SK-MEL-5 (cell line): ENCODE data around the gene LAIR1. TPM values are rescaled to one million over a fixed set of nuclear protein-coding genes. Genes with fewer than 3 reads are reported as not detected.
"Not testable (repeated sequence)": the region's sequence is repeated elsewhere in the genome, so short reads cannot be mapped to it uniquely, and the experiment has no call there.

Experiments used
- DNase-seq: peaks from one replicate; pipeline ENCODE4 v3.0.0-alpha.2; 2016; ENCODE audit warnings: low read depth, low spot score
- in situ Hi-C: cut with HindIII; loops from 2 replicates; pipeline ENCODE4 v1.10.0; 2016; ENCODE audit warnings: low sequenced_read_pairs, high pct_unique_total_duplicates, low pct_unique_long_range_greater_than_20kb
- total RNA-seq: library from RNA; depleted of rRNA; stranded (reverse); fragments of >200 nt; shearing (Covaris generic); gene quantifications from 2 replicates; pipeline ENCODE4 v1.2.3, GENCODE V29; 2014

The LAIR1 gene
- total RNA-seq, 1 experiment from 2014 or later = not detected

DNA sequence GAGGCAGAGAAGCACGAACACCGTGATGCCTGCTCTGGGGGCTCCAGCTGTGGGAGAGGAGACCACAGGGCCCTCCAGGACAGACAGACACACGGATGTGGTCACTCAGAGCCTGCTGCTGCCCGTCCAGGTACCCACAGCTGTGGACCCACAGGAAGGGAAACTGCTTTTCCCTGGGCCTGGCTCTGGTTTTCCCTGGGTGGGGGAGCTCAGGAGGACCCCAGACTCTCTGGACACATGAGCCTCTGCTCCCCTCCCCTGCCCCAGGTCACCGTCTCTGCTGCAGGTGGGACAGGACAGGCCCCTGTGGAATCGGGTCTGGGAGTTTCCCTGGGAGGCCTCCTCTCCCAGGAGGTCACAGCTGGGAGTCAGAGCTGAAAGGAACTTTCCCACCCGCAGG lies 33.1 kb downstream of the LAIR1 start:
- in situ Hi-C loops = no loop called here
- no peak for DNase-seq

DNA sequence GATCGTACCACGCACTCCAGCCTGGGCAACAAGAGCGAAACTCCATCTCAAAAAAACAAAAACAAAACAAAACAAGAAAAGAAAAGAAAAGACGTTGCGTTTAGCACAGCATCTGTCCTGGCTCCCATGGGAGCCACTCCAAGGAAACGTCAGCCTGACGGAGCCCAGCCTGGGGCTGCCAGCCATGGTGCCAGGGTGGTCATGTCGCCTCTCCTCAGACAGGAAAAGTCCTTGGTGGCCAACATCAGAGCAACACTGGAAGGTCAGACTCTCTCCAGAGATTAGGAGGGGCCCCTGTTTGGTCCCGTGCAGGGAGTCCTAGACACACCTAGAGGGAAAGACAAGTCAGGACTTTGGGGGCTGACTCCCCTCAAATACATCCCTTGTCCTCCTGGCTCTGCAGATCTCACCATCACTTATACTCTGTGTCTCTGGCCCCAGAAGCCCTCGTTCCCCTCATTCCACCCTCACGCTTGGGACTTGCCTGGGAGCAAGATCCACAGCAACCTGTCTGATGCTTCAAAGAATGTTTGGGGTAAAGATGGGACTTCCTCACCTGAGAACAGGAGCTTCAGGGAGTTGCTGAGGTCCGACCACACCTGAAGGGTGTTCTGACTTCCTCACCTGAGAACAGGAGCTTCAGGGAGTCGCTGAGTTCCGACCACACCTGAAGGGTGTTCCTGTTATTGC lies 35.1 kb downstream of the LAIR1 start:
- no peak for DNase-seq
- in situ Hi-C loops = no loop called here

DNA sequence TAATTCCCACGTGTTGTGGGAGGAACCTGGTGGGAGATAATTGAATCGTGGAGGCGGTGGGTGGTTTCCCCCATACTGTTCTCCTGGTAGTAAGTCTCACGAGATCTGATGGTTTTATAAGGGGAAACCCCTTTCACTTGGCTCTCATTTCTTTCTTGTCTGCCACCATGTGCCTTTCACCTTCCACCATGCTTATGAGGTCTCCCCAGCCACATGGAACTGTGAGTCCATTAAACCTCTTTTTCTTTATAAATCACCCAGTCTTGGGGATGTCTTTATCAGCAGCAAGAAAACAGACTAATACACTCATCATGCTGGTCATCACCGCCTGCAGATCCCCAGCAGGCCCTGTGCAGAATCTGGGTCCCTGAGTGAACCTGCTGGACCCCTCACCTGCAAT lies 36.0 kb downstream of the LAIR1 start:
- in situ Hi-C loops, DNase-seq: not testable (repeated sequence)

DNA sequence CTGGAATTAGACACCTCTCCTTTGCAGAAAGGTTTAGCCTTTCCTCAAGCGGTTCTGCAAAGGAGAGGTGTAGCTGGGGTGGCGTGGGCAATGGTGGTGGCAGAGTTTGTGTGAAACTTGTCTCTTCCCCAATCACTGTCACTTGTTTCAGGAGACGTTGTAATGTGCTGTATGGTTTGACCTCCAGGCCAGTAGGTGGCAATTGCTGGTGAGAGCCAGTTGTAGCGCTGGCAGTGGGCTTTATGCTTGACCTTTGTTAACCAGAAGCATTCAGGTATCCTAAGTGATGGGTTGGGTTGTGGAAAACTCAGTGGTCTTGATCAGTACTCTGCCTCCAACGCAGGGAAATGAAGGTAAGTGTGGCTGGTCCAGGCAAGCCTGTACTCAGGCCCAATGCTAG lies 39.1 kb downstream of the LAIR1 start:
- no peak for DNase-seq
- in situ Hi-C loops = no loop called here

DNA sequence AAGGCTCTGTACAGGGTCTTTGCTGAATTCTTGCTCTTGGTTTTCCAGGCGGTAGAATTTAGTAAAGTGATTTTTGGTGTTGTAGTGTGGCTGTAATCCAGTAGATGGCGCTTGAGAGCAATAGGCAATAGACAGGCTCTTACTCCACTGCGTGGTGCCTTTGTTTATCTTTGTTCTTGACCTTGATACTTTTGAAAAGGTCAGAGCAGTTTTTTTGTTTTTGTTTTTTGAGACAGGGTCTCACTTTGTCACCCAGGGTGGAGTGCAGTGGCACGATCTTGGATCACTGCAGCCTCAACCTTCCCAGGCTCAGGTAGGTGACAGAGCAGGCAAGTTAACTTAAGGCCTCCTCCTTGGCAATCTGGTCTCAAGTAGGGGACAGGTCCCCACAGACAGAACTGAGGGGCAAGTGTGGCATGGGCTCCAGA lies 39.5 kb downstream of the LAIR1 start:
- in situ Hi-C loops = no loop called here
- peak; percentile 58 for DNase-seq

DNA sequence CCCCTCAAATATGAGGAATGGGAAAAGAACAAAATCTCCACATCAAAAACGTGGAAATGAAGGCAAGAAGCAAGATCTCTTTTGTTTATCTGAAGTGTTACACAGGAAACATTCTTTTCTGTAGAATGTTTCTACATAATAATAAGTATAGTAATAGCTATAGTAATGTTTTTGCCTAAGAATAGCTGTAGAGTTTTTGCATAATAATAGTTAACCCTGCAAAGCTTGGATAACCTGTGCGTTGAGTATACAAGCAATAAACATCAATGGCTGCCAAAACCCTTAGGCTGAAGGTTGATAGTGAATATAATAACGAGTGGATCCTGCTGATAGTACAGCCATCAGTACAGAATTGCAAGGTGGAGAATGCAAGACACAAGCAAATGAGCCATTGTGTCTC lies 40.7 kb downstream of the LAIR1 start:
- DNase-seq = no peak
- in situ Hi-C loops = no loop called here

DNA sequence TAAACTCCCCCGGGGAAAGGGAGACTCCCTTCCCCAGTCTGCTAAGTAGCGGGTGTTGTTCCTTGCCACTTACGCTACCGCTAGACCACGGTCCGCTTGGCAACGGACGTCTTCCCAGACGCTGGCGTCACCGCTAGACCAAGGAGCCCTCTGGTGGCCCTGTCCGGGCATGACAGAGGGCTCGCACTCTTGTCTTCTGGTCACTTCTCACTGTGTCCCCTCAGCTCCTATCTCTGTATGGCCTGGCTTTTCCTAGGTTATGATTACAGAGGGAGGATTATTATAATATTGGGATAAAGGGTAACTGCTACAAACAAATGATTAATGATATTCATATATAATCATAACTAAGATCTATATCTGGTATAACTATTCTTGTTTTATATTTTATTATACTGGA lies 41.8 kb downstream of the LAIR1 start:
- in situ Hi-C loops = not testable (repeated sequence)

DNA sequence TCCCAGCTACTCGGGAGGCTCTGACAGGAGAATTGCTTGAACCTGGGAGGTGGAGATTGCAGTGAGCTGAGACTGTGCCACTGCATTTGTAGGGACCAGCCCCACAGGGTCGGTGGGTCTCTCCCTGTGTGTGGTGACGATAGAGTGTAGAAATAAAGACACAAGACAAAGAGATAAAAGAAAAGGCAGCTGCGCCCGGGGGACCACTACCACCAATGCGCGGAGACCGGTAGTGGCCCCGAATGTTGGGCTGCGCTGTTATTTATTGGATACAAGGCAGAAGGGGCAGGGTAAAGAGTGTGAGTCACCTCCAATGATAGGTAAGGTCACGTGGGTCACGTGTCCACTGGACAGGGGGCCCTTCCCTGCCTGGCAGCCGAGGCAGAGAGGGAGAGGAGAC lies 42.4 kb downstream of the LAIR1 start:
- in situ Hi-C loops, DNase-seq: not testable (repeated sequence)

More for the DNA sequence above, 41.8 kb downstream of the LAIR1 start:
- not testable (repeated sequence) for DNase-seq

DNA sequence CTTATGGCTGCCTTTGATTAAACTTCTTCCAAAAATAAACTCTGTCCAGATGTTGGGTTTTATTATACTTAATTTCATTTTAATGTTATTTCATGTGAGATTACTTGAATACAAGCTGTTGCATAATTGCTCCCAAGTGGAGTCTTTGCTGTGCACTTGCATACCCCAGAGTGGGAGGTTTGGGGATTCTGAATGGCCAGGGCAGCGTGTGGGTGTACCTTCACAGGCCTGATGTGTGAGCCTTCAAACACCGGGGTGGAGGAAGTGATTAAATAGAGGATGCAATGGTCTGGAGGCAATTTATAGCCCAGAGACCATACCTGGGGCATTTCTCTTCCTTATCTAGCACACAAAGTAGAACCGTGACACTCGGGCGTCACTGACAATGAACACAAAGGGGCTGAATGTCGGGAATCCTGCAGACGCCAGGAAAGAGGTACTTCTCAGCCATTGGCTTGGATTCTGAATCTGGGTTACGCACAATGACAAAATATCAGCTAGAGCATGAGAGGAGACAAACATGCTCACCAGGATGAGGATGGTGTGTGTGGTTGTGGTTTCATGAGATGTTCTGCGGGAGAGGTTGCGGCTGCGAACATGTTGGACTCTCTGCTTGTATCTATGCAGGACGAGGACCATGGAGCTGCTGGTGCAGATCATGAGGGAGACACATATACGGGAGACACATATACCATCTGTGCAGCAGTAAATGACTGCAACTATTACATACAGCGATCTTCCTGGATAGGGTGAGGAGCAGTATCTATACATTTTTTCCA lies 44.6 kb downstream of the LAIR1 start:
- in situ Hi-C loops = no loop called here
- no peak for DNase-seq

DNA sequence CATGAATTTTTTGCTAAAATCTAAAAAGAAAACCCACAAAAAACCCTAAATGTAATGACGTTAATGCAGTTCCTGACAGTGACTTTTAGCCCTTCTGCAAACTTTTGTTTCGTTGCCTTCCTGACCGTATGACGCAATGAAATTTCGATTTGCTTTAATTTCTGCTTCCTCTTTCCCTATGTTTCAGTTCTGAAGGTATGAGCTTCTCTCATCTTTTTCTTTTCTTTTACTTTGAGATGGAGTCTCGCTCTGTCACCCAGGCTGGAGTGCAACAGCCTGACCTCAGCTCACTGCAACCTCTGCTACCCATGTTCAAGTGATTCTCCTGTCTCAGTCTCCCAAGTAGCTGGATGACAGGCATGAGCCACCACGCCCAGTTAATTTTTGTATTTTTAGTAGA lies 45.7 kb downstream of the LAIR1 start:
- in situ Hi-C loops = no loop called here

DNA sequence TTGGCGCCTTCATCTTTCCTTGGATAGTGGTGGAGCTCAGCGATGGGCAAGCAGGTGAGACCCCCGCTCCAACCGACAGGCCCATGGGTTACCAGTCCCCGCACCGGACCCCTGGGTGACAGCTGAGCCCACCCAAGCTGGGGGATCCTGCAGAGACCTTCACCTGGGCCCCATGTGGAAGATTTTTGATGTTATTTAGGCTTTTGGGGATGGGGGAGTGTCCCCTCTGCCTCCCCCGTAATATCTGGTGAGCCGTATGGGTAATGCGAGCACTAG lies 46.8 kb downstream of the LAIR1 start:
- no peak for DNase-seq
- in situ Hi-C loops = no loop called here

More for the DNA sequence above, 45.7 kb downstream of the LAIR1 start:
- no peak for DNase-seq

DNA sequence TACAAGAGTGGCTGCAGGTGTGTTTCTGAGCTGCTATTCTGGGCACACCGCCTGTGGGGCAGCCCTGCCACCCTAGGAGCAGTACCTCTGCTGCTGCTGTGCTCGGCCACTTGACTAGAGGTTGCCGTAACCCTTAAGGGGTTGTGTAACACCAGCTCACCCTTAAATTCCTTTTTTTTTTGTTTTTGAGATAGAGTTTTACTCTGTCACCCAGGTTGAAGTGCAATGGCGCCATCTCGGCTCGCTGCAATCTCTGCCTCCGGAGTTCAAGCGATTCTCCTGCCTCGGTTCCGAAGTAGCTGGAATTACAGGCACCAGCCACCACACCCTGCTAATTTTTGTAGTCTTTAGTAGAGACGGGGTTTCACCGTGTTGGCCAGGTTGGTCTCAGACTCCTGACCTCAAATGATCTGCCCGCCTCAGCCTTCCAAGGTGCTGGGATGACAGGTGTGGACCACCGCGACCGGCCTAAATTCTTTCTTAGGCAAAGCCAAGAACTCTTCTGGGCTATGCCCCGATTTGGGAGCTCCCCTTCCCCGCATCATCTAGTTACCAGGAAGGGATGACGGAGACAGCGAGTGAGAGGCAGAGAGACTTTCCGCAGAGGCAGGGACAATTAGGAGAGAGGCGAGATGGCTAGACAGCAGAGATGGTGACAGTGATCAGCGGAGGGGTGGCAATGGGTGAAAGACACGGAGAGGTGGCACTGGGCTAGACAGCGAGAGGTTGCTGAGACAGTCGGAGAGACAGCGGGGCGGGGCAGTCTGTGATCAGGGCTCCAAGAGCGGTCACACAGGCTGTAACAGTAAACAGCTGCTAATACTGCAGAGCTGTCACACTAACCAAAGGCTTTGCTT lies 47.4 kb downstream of the LAIR1 start:
- no peak for DNase-seq
- in situ Hi-C loops = no loop called here

DNA sequence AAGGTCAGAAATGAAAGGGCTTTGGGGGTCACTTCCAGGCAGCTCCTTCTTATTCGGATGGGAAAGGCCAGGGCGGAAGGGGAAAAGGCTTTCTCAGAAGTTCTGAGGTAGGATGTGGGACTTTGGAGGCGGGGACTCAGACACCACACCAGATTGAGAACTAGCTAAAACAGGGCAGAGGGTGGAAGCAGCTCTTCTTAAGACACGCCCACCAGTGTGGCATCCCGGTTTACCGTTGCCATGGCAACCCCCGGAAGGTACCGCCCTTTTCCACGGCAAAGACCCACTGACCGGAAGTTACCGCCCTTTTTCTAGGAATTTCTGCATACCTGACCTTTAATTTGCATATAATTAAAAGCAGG lies 48.0 kb downstream of the LAIR1 start:
- in situ Hi-C loops = no loop called here
- peak; percentile 30 for DNase-seq

DNA sequence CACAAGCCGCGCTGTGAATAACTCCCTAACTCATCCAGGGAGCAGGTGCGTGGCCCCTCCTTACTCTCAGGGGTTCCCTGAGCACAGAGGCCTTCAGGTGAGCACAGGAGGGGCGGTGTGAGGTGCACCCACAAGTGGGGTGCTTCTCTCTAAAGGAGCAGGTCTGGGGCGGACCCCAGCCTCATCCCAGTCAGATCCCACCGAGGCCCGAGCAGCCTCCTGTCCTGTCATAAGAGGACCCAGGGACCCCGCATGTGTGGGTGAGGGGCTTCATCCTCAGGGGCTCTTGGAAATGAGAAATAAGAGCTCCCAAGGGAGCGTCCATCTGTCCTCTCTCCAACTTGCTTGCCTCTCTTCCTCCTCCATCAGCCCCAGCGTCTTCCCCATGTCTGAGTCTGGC lies 48.8 kb downstream of the LAIR1 start:
- DNase-seq = no peak
- in situ Hi-C loops = no loop called here

DNA sequence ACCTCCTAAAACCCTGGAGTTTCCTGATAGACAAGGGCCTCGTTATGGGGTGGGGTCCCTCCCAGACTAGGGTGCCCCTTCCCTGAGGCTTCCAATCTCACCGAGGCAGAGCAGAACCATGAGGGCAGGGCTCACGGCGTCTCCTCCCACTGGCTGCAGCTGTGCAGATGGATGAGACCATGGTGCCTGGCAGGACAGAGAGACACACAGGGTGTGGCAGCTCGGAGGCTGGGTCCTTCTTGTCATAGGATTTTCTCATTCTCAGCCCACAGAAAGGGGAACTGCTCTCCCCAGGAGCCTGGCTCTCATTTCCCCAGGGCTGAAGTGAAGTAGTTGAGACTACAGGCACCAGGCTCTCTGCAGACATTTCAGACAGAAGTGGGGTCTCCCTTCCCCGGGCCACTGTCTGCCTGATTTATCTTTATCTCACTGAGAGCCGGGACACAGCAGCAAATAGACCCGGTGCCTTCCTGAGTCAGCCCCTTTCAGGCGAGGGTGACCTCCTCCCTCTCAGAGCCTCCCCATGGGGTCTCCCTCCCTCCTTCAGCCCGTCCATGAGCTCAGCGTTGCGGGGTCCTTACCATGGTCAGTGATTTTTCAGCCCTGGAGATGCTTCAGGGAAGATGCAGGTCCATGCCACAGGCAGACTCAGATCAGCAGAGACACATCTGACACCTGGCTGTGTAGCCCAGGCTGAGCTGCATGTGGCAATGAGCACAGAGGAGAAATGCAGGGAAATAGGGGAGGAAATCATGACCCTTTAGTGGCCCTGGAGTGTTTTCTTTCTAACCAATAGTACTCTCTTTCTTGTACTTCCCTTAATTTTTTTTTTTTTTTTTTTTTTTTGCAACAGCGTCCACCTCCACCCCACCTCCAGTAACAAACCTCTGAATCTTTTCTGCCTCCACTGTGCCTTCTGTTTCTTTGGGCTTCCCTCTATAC lies 52.0 kb downstream of the LAIR1 start, which contains the start of gene LILRA5:
LILRA5 (minus strand) TSS at position 731 of the 942 bp plus-strand sequence; CDS start at position 584, 147 bp downstream.
- in situ Hi-C loops = no loop called here
- DNase-seq = no peak

DNA sequence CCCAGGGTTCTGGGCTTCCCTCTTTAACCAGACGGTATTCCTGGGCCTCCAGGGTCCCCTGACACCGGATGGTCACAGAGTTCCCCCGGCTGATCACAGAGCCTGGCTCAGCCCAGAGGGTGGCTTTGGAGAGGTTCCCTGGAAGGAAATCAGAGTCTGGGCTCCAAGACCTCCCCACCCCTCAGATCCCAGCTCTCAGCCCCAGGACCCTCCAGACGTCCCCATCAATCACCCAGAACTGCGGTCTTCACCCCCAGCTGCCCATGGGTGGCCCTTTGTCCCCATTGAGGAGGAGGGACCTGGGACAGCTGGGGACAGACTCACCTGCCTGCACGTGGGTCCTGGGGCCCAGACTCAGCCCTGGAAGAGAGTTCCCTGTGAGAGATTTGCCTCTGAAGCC lies 52.7 kb downstream of the LAIR1 start:
- in situ Hi-C loops = no loop called here

DNA sequence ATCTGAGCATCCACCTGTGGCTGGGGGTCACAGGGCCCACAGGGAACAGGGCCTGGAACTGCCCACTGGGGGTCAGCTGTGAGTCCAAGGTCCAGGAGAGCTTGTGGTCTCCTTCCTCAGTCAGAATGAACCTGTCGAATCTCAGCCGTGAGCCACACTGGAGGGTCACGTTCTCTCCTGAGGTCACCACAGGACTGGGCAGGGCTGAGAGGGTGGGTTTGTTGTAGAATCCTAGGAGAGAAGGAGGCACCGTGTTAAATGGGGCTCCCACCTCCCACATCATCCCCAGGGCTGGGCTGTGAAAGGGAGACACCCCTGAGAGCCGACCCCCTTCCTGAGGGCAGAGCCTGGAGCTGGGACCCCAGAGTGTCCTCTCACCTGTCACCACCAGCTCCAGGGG lies 53.2 kb downstream of the LAIR1 start:
- no peak for DNase-seq
- in situ Hi-C loops = no loop called here

More for the DNA sequence above, 52.7 kb downstream of the LAIR1 start:
- DNase-seq = no peak
